Daoy (cell line): ENCODE measurements around the gene UQCC5. TPM values are rescaled to one million over a fixed set of nuclear protein-coding genes. Genes with fewer than 3 reads are reported as not detected.

ENCODE experiments used
- DNase-seq: peaks from one replicate; pipeline ENCODE4 v3.0.0-alpha.2; 2015; ENCODE audit warnings: low read depth
- total RNA-seq: library from RNA; depleted of rRNA; stranded (reverse); fragments of >200 nt; shearing (Covaris generic); gene quantifications from 2 replicates; pipeline ENCODE4 v1.2.3, GENCODE V29; 2014; rRNA removed

UQCC5 gene
- total RNA-seq, 1 experiment from 2014 or later = 3.8 TPM

GRCh38 chr3:52570076-52570475 lies 33.7 kb downstream of the UQCC5 start:
- no peak for DNase-seq

GRCh38 chr3:52572221-52572620 lies 35.8 kb downstream of the UQCC5 start:
- DNase-seq = no peak

GRCh38 chr3:52574056-52574965 lies 37.9 kb downstream of the UQCC5 start:
- no peak for DNase-seq

Other genes starting within 250 kb of the UQCC5 start
- 5.3 and 5.7 TPM in 2 replicates for gene GLYCTK, start 248.8 kb upstream of the UQCC5 start, total RNA-seq
- 0.74 and 1.8 TPM in 2 replicates for gene DNAH1, start 220.3 kb upstream of the UQCC5 start, total RNA-seq
- gene BAP1, start 126.6 kb upstream of the UQCC5 start, total RNA-seq = 38.2 and 47.8 TPM in 2 replicates
- 8.6 and 12.4 TPM in 2 replicates for gene PHF7, start 125.9 kb upstream of the UQCC5 start, total RNA-seq
- gene SEMA3G, start 91.5 kb upstream of the UQCC5 start, total RNA-seq = 0.34 TPM in 1 of 2 replicates, not detected in the other
- gene TNNC1, start 82.6 kb upstream of the UQCC5 start, total RNA-seq = not detected in 2 replicates
- gene NISCH, start 81.0 kb upstream of the UQCC5 start, total RNA-seq = 18.7 and 19.0 TPM in 2 replicates
- not detected in 2 replicates for gene STAB1, start 41.3 kb upstream of the UQCC5 start, total RNA-seq
- 68.6 and 73.1 TPM in 2 replicates for gene NT5DC2, start 2.7 kb upstream of the UQCC5 start, total RNA-seq
- gene PBRM1, start 149.3 kb downstream of the UQCC5 start, total RNA-seq = 34.1 and 36.7 TPM in 2 replicates
- 203 and 268 TPM in 2 replicates for gene GNL3, start 149.4 kb downstream of the UQCC5 start, total RNA-seq
- gene GLT8D1, start 169.2 kb downstream of the UQCC5 start, total RNA-seq = 37.7 and 62.4 TPM in 2 replicates
- gene SPCS1, start 169.5 kb downstream of the UQCC5 start, total RNA-seq = 120 and 132 TPM in 2 replicates
- gene NEK4, start 234.3 kb downstream of the UQCC5 start, total RNA-seq = 17.1 and 22.9 TPM in 2 replicates
- not detected in 2 replicates for gene ITIH1, start 241.0 kb downstream of the UQCC5 start, total RNA-seq